Caki2 (cell line): Measurements from ENCODE around the gene PARD6B. TPM values are rescaled to one million over a fixed set of nuclear protein-coding genes. Genes with fewer than 3 reads are reported as not detected.
"Not testable (repeated sequence)": the region's sequence is repeated elsewhere in the genome, so short reads cannot be mapped to it uniquely, and the experiment has no call there.

Experiments
- DNase-seq: peaks from one replicate; pipeline ENCODE4 v3.0.0-alpha.2; 2015; ENCODE audit warnings: low read depth
- in situ Hi-C: cut with HindIII; loops from 2 replicates; pipeline ENCODE4 v1.10.0; 2016; ENCODE audit warnings: low sequenced_read_pairs, low pct_unique_long_range_greater_than_20kb, mixed read lengths
- total RNA-seq: library from RNA; depleted of rRNA; stranded (reverse); fragments of >200 nt; shearing (Covaris generic); gene quantifications from 2 replicates; pipeline ENCODE4 v1.2.3, GENCODE V29; 2014; ENCODE audit warnings: low replicate concordance

The PARD6B gene
- total RNA-seq, 1 experiment from 2014 or later = 58.6 TPM

DNA sequence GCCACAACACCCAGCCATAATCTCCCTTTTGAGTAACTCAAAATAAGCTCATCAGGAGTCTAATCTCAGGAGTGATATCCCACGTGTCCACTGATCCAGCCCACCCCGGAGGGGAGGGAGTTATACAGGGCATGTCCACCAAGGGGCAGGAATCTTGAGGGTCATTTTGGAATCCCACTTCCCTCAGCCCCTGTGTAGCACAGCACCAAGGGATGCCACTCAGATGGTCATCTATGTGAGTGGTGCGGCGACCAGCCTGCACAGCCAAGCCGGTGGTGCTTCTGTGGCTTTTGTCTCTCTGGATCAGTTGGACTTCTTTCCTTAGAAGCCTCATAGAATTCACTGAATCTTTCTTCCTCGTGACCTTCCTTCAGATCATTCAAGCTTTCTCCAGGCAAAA is 52.5 kb downstream of the PARD6B start:
- no peak for DNase-seq
- in situ Hi-C loops = loop anchor here (10.0 kb wide), 1 partner anchor 299 kb away; no protein-coding TSS in a partner anchor

DNA sequence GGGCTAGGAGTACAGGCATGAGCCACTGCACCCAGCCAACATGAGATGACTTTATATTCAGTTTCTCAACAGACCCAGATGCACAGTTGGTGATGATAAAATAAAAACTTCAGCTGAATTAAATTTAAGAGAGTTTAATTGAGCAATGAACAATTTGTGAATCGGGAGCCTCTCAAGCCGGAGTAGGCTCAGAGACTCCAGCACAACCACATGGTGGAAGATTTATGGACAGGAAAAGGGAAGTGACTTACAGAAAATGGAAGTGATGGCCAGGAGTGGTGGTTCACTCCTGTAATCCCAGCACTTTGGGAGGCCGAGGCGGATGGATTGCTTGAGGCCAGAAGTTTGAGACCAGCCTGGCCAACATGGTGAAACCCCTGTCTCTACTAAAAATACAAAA is 53.1 kb downstream of the PARD6B start:
- no peak for DNase-seq
- in situ Hi-C loops = loop anchor here (10.0 kb wide), 1 partner anchor 300 kb away; no protein-coding TSS in a partner anchor

DNA sequence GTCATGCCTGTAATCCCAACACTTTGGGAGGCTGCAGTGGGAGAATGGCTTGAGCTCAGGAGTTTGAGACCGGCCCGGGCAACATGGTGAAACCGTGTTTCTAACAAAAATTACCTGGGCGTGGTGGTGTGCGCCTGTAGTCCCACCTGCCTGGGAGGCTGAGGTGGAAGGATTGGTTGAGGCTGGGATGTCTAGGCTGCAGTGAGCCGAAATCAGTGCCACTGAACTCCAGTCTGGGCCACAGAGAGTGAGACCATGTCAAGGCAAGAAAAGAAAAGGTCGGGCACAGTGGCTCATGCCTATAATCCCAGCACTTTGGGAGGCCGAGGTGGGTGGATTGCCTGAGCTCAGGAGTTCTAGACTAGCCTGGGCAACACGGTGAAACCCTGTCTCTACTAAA is 55.3 kb downstream of the PARD6B start:
- in situ Hi-C loops = loop anchor here (10.0 kb wide), 1 partner anchor 302 kb away; no protein-coding TSS in a partner anchor
- DNase-seq = no peak

DNA sequence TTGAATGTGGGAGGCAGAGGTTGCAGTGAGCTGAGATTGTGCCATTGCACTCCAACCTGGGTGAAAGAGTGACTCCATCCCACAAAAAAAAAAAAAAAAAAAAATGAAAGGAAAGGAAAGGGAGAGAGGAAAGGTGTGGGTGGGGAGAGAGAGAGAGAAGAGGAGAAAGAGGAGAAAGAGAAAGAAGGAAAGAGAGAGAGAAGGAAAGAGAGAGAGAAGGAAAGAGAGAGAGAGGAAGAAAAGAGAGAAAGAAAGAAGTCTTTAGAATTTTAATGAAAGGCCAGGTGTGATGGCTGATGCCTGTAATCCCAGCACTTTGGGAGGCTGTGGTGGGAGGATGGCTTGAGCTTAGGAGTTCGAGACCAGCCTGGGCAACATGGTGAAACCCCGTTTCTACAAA is 55.8 kb downstream of the PARD6B start:
- in situ Hi-C loops = loop anchor here (10.0 kb wide), 1 partner anchor 302 kb away; no protein-coding TSS in a partner anchor
- DNase-seq = no peak

DNA sequence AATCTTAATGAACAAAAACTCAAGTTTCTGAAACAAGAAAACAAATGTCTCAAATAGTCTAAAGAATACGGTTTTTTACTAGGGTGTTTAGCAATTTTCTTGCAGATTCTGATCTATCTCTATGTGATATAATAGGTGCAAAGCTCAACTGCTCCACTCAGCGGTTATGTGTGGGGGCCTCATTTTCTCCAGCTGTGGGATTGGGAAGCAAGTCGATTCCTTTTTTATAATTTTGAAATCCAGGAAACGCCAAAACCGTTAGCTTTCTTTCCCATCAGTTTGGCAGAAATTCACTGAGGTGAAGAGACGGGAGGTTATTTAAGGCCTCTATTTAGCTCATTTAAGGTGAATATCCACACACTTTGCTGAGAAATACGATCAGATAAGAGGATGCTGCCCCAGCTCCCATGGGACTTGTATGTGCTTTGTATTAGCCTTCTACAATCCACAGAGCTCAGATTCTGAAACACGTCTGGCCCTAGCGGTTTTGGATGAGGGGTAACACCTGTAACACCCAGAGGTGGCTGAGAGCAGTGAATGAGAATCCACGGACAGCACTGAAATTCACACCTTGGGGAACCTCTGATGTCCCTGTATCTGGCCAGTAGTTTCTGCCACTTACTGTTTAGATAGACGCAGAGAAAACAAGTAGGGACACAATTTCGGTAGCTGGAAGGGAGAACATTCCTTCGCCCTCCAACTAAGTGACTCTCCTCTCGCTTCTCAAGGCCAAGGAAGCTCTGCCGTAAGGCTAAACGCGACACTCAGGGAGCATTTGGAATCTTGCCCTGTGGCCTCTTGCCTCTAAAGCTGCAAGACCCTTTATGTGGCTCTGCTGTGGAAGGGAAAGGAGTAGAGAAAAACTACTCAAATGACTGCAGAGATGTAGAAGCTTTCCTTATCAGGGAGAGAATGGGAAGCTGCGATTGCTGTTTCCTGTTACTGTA is 56.9 kb downstream of the PARD6B start:
- in situ Hi-C loops = loop anchor here (10.0 kb wide), 1 partner anchor 304 kb away; no protein-coding TSS in a partner anchor
- peak; percentile 81 for DNase-seq

DNA sequence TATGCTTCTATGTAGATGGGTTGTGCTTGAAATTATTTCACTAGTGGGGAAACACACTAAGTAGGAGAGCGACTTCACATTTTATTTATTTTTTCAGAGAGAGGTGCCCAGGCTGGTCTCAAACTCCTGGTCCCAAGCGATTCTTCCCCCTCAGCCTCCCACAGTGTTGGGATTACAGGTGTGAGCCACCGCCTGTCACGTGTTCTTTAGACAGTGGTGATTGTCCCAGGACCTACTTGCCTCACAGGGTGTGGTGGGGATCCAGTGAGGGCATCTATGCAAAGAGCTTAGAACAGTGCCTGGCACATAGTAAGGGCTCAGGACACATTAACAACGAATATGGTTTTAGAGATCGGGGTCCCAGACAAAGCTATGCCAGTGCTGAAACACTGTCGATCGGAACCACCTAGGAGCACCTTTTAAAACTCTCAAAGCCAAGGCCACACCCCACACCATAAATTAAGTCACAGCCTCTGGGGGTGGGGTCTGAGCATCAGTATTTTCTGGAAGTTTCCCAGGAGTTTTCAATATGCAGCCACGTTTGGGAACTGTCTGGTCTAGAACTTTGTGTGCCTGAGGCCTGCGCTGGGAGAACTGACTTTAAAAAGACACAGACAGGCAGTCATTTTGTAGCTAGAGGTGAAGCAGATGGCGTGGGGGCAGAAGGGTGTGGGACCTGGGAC is 58.7 kb downstream of the PARD6B start:
- in situ Hi-C loops = loop anchor here (10.0 kb wide), 1 partner anchor 305 kb away; no protein-coding TSS in a partner anchor

DNA sequence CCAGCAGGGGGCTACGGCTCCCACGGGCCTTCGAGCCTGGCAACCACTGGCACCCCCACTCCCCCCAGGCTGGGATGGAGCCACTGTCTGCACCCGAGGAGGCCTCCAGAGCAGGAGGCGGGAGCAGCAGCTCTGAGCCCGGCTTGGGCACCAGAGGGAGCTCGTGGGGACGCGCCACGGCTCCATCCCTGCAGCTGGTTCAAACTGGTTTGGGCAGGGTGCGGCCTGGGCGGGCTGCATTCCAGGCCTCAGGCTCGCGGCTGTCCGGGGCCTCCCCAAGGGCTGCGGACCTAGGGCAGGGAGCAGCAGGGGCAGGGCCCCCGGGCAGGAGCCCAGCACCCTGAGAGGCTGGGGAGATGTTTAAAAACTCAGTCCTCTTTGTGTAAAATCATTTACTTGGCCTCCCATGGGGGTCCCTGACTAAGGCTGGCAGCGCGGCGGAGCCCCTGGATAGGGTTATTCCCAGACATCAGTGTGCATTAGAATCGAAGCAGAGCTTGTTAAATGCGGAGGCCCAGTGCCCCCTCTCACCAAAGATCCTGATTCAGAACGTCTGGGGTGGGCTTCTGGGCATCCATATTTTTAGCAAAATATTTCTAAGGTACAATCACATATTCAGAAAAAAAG is 59.4 kb downstream of the PARD6B start:
- DNase-seq = peak; percentile 89
- in situ Hi-C loops = no loop called here

More for the DNA sequence above, 58.7 kb downstream of the PARD6B start:
- no peak for DNase-seq

DNA sequence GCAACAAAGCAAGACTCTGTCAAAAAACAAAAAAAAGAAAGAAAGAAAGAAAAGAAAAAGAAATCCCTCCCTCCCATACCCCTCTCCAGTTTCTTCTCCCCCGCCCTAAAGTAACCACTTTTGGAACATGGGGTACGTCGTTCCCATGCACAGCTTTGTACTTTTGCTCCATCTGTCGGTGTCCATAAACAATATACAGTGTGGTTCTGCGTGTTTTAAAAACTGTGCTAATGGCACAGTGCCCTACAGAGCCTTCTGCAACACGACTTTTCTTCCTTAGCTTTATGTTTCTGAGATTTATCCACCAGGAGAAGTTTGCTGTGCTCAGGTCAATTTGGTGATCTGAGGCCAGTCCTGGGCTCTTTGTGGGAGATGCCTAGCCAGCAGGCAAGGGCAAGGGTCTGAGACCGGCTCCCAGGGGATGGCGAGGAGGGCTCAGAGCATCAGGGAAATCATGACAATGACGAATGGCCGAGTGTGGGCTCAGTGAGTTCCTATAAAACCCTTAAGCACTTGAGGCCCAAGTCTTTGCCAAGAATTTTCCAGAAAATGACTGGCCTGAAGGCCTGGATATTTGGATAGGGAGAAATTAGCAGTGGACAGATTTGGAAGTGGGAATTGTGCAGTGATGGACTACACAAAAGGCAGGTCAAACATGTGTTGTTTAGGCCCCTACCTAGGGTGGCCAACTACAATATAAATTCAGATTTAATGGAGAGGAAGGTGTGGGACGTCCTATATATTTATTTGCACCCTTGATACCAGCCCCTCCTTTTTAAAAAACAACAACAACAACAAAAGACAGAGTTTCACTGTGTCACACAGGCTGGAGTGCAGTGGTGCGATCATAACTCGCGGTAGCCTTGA is 61.6 kb downstream of the PARD6B start:
- DNase-seq = no peak
- in situ Hi-C loops = no loop called here

DNA sequence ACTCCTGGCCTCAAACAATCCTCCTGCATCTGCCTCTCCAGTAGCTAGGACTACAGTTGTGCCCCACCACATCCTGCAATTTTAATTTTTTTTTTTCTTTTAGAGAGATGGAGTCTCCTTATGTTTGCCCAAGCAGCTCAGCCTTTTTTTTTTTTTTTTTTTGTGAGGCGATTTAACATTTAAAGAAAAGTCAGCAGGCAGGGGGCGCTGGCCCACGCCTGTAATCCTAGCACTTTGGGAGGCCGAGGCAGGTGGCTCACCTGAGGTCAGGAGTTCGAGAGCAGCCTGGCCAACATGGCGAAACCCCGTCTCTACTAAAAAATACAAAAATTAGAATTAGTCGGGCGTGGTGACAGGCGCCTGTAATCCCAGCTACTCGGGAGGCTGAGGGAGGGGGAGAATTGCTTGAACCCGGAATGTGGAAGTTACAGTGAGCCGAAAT is 62.2 kb downstream of the PARD6B start:
- peak; percentile 52 for DNase-seq
- in situ Hi-C loops = not testable (repeated sequence)

DNA sequence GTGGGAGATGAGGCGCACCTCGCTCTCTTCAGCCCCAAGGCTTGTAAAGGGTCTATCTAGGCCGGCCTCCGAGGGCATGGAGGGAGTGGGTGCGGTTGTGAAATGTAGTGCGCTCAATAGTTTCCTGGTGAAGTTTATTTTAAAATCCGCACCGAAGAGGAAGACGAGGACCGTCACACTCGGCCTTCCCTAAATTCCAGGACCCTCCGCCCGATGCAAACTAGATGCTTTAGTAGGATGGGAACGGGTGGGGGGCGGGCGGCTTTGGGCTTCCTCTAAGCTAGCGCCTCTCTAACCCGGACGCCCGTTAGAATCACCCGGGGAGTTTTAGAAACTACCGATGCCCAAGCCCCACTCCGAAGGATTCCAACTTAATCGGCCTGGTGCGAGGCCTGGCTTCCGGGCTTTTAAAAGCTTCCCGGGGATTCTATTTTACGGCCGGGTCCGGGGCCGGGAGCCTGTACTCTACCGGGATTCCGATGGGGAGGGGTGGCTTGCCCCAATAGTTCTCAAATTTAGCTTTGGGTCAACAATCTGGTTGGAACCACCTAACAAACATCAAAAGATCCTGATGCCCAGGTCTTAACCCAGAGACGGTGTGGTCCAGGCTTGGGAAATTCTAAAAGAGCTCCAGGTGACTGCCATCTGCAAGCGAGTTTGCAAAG is 62.9 kb downstream of the PARD6B start:
- no peak for DNase-seq
- in situ Hi-C loops = no loop called here

DNA sequence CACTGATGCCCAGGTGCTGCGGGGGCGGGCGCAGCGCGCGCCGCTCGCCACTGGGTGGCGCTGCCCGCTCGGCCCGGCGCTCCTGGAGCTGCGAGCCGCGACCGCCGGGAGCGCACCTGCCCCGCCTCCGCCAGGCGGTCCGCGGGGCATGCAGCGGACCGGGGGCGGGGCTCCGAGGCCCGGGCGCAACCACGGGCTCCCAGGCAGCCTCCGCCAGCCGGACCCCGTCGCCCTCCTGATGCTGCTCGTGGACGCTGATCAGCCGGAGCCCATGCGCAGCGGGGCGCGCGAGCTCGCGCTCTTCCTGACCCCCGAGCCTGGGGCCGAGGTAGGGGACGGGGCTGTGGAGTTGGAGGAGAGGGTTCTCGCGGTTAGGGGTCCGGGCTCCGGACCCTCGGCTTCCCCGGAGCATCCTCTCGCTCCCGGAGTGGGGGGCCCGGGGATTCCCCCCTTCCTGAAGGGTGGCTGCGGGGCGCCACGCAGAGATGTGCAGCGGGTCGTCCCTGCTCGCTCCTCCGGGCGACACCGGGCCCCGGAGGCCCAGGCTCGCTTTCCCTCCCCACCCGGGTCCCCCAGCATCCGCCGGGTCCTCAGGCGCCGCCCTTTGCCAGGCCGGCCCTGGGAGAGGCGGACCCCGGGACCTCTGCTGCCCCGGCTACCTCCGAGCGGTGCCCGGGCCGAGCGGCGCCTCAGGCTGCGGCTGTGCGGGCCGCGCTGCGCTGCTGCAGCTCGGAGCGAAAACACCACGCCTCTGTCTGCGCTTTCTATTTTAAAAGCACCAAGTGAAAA is 63.7 kb downstream of the PARD6B start, which contains the start of gene BCAS4:
BCAS4 (plus strand) TSS at position 216 of the 789 bp plus-strand sequence; CDS start at position 239, 23 bp downstream.
- in situ Hi-C loops = no loop called here
- DNase-seq = peak; percentile 81

DNA sequence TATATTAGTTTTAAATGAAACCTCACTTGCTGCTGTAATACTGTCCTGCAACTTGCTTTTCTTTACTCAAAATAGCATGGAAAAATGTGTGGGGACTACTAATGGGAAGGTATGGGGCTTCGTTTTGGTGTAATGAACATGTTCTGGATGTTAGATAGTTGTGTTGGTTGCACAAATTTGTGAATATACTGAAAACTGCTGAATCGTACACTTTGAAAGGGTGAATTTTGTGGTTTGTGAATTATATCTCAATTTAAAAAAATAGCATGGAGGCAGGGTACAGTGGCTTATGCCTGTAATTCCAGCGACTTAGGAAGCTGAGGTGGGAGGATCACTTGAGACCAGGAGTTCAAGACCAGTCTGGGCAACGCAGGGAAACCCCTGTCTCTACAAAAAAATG is 65.8 kb downstream of the PARD6B start:
- in situ Hi-C loops = no loop called here
- DNase-seq = no peak

DNA sequence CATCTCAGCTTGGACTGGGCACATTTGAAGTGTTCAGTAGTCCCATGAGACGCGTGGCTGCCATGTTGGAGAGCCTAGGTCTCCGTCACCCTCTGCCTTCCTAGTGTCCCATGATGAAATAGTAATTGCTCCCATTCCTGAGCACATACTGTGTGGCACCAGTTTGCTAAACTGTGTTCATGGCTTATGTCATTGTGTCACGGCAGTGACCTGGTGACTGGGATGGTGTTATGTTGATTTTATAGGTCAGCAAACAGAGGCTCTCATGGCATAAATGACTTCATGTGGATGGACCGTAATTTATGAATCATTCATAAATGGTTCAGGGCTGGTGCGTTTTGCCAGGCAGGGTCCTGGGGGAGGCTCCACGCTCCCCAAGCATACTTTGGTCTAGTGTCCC is 67.3 kb downstream of the PARD6B start:
- in situ Hi-C loops = no loop called here

DNA sequence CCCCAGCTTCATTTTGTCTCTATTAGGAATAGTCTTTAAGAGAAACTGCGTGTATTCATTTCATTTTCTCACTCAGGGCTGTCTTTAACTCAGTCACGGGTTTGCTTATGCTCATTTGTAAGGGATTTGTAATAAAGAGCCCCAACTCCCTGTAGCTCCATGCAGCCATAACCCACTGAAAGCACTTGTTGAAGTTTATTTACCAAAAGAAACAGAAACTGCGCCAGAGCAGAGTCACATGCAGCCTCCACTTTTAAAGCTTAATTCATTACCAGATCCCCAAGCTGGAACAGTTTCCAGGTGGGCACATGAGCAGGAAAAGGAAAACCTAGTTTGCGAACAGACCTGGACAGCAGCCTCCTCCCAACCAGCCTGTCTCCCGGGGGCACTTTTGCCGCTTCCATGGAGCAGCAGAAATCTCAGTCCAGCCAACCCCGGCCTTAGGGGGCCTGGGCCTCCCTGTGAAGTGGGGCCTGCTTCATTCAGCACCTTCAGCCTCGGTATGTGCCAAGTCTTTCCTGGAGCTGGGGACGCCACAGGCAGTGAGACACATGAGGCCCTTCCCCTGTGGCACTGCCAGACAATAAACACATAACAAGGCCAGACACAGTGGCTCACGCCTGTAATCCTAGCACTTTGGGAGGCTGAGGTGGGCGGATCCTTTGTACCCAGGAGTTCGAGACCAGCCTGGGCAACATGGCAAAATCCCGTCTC is 68.0 kb downstream of the PARD6B start:
- in situ Hi-C loops = no loop called here
- DNase-seq = no peak

More for the DNA sequence above, 67.3 kb downstream of the PARD6B start:
- DNase-seq = peak; percentile 46

DNA sequence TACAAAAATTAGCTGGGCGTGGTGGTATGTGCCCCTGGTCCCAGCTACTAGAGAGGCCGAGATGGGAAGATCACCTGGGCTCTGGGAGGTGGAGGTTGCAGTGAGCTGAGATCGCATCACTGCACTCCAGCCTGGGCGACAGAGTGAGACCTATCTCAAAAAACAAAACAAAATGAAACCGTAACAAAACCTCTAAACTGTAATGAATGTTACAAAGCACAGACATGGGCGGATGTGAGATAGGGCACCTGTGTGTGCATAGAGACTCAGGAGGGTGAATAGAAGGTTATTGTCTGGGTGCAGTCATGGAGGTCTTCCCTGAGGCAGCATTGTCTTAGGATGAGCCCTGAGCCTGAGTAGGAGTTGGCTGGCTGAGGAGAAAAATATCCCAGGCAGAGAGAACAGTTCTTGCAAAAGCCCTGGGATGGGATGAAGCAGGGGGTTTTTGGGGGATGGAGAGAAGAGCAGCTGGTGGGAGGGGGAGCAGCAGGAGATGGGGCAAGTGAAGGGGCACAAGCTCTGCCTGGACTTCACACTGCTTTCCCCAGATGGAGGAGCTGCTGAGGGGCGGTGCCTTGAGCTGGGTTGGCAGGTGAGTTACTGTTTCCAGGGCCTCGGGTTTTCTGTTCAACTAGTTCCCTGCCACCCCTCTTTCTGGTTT is 68.6 kb downstream of the PARD6B start:
- DNase-seq = no peak
- in situ Hi-C loops = no loop called here
